Activated CD4-positive, alpha-beta T cell treated with anti-CD3 and anti-CD28 coated beads for 48 hours (primary cell): ENCODE measurements around the gene TMEM144.

ENCODE experiments used
- DNase-seq: peaks from one replicate; pipeline ENCODE4 v3.0.0-alpha.2; 2020

Gene TMEM144

DNA sequence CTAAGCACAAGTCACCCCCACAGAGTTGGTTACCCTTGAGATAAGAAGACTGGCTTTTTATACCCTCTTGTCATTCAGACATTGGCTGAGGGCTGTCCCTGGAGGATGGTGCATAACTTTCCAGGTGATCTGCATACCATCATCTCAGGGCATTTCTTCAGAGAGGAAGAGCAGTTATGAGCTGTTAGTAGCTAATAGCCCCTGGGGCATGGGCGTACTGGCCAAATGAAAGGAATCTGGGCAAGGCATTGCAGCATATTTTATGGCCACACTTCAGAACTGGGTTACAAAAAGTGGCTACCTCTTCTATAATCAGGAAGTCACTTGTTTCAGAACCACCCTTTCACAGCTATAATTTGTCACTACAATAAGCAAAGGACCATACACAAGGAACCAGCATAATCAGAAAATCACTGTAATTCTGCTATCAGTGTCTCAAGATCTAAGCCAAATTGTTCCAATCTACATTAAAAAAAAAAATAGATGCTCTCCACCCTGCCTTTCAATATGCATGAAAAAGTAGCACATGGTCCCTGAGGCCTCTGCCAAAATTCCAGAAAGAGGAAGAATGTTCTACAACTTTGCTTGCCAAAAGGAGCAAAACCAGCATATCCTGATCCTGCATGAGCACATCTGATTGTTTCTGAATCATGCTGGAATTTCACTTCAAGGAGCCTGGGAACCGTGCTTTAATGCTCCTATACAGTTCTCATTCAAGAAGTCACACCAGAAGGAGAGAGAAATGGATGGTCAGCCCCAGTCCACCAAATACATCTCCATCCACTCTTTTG lies 92.0 kb downstream of the TMEM144 start:
- no peak for DNase-seq

DNA sequence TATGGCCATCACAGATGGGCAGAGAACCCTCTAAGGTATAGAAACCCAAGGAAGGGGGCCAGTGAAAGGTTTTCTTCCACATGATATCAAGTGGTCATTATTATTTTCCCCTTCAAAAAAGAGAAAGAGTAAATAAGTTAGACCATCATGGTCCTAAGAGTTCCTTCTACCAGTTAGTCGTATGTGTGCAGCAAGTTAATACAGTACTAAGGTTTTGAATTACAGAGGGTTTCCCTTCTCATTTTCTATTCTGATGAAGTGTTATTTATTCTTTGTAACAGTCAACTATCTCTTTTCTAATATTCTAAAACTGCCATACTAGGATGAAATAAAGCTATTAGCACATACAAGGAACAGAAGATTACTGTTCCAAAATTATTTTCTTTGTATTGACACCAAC lies 94.4 kb downstream of the TMEM144 start:
- no peak for DNase-seq
